Astrocyte of the cerebellum (primary cell): ENCODE measurements around the gene ZNF274.
"Not testable (repeated sequence)": the region's sequence is repeated elsewhere in the genome, so short reads cannot be mapped to it uniquely, and the experiment has no call there.

Source experiments
- DNase-seq: peaks from one replicate; pipeline ENCODE4 v3.0.0-alpha.2; 2011; ENCODE audit warnings: low read depth
- H3K4me3 ChIP-seq: 2 replicates; pipeline ENCODE4 v1.5.1; 2011; ENCODE audit warnings: mild to moderate bottlenecking, low read depth, low read length, moderate library complexity
- in situ Hi-C: cut with HindIII; loops from 2 replicates; pipeline ENCODE4 v1.10.0; 2017; ENCODE audit warnings: low sequenced_read_pairs
- TF ChIP-seq, protein P1 (sequence below): IDR thresholded peaks from 2 replicates; pipeline ENCODE4 v1.5.1; 2012; ENCODE audit warnings: low read length, low read depth, moderate library complexity, mild to moderate bottlenecking; ENCODE audit errors: missing control alignments

The ZNF274 gene

DNA sequence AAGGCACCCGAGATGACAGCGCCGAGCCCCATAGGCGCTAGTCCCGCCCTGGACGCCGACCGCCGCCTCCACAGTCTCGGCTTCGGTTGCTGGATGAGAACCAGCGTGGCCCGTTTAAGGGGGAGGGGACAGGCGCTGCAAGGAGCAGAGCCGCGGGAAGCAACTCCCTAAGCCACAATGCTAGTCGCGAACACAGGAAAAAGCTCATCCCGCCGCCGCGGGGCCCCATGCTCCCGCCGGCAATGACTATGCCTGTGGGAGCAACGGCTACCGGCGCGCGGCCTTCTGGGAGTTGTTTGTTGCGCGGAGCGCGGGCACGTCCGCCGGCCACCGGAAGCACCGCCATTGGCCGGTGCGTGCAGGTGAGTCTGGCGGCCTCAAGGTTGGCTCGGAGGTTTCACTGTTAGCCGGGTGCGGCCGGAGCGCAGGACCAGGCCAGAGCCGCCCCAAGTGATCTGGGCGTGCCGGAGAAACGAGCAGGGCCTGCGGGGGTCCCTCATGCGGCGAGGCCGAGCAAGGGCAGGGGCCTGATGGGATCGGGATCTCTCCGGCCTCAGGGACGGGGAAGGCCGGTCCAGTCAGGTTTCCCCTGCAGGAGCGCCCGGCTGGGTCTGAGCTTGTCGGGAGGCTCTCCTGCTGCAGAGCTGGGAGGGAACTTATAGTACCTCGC, 45.9 kb downstream of the ZNF274 start, which contains the start of gene ZNF544:
Gene ZNF544 (plus strand): TSS at position 330 of the 670 bp plus-strand sequence. CDS start 15,110 bp downstream, outside the sequence.
- in situ Hi-C loops, result loop anchor here (5.0 kb wide), 2 partner anchors 34 to 69 kb away; no protein-coding TSS in a partner anchor
- peak within 1 kb of the TSS; percentile 76 for H3K4me3 ChIP-seq
- peak; percentile 19 for DNase-seq
- TF ChIP-seq, protein P1, sequence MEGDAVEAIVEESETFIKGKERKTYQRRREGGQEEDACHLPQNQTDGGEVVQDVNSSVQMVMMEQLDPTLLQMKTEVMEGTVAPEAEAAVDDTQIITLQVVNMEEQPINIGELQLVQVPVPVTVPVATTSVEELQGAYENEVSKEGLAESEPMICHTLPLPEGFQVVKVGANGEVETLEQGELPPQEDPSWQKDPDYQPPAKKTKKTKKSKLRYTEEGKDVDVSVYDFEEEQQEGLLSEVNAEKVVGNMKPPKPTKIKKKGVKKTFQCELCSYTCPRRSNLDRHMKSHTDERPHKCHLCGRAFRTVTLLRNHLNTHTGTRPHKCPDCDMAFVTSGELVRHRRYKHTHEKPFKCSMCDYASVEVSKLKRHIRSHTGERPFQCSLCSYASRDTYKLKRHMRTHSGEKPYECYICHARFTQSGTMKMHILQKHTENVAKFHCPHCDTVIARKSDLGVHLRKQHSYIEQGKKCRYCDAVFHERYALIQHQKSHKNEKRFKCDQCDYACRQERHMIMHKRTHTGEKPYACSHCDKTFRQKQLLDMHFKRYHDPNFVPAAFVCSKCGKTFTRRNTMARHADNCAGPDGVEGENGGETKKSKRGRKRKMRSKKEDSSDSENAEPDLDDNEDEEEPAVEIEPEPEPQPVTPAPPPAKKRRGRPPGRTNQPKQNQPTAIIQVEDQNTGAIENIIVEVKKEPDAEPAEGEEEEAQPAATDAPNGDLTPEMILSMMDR, result peak; percentile 27

DNA sequence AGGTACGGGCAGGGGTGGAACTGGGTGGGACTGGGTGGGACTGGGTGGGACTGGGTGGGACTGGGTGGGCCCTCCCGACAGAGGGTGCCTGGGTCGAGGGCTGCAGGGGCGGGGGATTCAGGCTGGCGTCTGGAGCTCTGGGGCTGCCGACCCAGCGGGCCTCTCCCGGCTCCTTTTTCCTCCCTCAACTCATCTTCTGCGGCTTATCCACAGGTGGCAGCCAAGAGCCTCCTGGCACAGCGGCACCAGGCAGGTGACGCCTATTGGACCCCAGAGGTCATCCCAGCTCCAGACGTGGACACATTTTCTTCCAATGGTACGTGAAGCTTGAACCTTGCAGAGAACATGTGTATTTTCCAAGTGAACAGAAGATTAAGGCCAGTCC, 46.4 kb downstream of the ZNF274 start:
- in situ Hi-C loops, result loop anchor here (5.0 kb wide), 2 partner anchors 33 to 68 kb away; no protein-coding TSS in a partner anchor
- no peak for DNase-seq
- TF ChIP-seq, protein P1, result peak; percentile 18
- H3K4me3 ChIP-seq, result peak overlapping the region; percentile 76

DNA sequence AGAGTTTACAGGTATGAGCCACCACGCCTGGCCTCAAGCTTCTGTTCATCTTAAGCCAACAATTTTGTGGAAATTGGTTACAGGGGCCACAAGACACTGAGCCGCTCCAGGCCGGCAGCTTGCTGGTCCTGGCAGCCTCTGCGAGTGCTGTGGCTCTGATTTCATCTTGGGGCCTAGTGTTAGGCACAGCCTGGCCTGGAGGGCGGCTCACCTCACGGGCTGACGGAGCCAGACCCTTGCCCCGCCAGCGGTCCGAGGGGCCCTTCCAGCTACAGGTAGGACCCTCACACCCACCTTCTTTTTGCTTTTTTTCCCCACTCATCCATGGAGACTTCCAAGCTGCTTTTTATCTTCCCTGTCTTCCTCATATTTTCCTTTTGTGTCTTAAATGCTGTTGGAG, 54.5 kb downstream of the ZNF274 start:
- in situ Hi-C loops, result no loop called here
- H3K4me3 ChIP-seq, result no peak overlapping the region
- no peak for DNase-seq
- TF ChIP-seq, protein P1, result no peak

DNA sequence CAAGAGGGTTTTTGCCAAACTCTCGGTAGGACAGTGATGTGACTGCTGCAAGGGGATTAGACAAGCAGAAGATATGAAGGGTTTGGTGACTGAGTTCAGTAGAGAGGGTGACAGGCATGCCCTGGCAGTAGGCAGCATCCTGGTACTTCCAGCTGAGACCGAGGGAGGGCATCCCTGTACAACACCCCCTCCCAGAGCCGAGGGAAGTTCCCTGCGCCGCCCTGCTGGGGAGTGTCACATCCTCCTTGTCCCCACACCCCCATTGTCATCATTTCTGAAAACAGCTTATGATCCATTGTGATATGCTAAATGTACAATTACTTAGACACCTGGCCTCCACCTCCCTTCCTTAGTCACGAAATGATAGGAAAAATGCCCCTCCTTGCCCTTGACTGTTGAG, 60.5 kb downstream of the ZNF274 start:
- no peak for DNase-seq
- TF ChIP-seq, protein P1, result no peak
- in situ Hi-C loops, result no loop called here
- H3K4me3 ChIP-seq, result no peak overlapping the region

DNA sequence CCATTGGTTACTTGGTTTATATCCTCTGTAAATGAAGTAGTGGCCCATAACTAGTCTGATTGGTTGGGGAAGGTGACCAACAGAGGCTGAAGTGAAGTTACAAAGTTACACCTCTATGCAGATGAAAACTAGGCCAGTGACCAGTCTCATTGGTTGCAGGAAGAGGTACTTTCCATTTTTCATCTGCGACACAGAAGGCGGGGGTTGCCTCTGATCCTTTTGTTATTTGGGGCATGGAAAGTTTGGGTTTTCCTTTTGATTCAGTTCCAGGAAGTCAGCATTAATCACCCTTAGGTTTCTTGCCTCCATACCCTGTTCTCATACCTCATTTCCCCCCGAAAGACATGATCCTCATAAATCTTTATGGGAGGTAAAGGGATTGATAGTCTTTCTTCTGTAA, 66.0 kb downstream of the ZNF274 start:
- TF ChIP-seq, protein P1, result no peak
- in situ Hi-C loops, result no loop called here
- no peak overlapping the region for H3K4me3 ChIP-seq
- no peak for DNase-seq

DNA sequence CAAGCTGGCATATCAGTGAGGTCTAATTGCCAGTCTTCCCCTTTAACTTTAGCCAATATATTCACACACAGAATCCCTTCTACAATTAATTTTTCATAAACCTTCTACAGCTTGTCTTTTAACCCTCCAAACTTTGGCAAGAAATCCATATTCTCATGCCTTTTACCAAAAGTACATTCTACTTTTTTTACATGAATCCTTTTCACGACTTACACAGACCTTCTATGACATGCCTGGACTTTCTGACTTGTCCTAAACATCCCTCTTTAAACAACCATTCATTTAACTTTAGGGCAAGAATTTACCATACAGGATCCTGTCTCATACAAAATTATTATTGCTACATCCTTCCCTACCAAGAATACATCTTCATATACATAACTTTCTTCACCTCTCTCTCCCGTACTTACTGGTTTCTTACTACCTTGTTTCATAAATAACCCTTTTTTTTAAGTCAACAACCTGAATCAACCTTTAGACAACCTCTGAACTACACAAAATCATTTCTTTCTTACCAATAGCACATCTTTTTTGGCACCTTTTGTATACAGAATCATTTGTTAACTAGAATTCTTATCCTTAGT, 69.3 kb downstream of the ZNF274 start:
- no peak for DNase-seq
- H3K4me3 ChIP-seq, result no peak overlapping the region
- in situ Hi-C loops, result no loop called here
- TF ChIP-seq, protein P1, result no peak

DNA sequence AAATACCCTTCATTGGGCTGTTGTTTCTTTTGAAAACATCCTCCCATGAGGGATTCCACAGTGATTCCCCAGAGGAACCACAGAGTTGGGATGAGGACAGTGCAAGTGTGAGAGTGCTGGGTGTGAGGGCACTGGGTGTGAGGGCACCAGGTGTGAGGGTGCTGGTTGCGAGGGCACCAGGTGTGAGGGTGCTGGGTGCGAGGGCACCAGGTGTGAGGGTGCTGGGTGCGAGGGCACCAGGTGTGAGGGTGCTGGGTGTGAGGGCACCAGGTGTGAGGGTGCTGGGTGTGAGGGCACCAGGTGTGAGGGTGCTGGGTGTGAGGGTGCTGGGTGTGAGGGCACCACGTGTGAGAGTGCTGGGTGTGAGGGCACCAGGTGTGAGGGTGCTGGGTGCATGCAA, 75.4 kb downstream of the ZNF274 start:
- in situ Hi-C loops, DNase-seq, H3K4me3 ChIP-seq: not testable (repeated sequence)
